ENCODE results near the gene OR6N1.

Gene OR6N1

GRCh38 chr1:158719664-158720063 lies 52.3 kb downstream of the OR6N1 start:
- Histone ChIP-seq H3K27me3 (replicated peaks; ENCODE audit: control insufficient read depth, insufficient read depth, low read length, poor library complexity, severe bottlenecking) (no peaks in the 10 kb centered on the region), H3K9me3 (ENCODE audit: control insufficient read depth, low read length) (no peaks in the 10 kb centered on the region), H3K36me3 (ENCODE audit: control insufficient read depth, insufficient read depth, low read length) (no peaks in the 10 kb centered on the region), H3K4me3 (ENCODE audit: insufficient read depth, low read depth, low read length, poor library complexity, severe bottlenecking) (no peak overlapping the region), H3K27ac (ENCODE audit: insufficient read depth, low read length, poor library complexity, severe bottlenecking) (no peak overlapping the region), H3K4me1 (ENCODE audit: control insufficient read depth, insufficient read depth, low read length, poor library complexity, severe bottlenecking) (no peaks in the 10 kb centered on the region)
- no peak for DNase-seq

- no peak overlapping the region for H3K4me3 ChIP-seq (ENCODE audit: insufficient read depth, low read depth, low read length, poor library complexity, severe bottlenecking)
- H3K4me1 ChIP-seq (ENCODE audit: control insufficient read depth, insufficient read depth, low read length, poor library complexity, severe bottlenecking), result no peaks in the 10 kb centered on the region
- H3K27ac ChIP-seq (ENCODE audit: insufficient read depth, low read length, poor library complexity, severe bottlenecking), result no peak overlapping the region
- H3K9me3 ChIP-seq (ENCODE audit: control insufficient read depth, low read length), result no peaks in the 10 kb centered on the region
- no peak for DNase-seq
- H3K36me3 ChIP-seq (ENCODE audit: control insufficient read depth, insufficient read depth, low read length), result no peaks in the 10 kb centered on the region
- no peaks in the 10 kb centered on the region for H3K27me3 ChIP-seq (replicated peaks; ENCODE audit: control insufficient read depth, insufficient read depth, low read length, poor library complexity, severe bottlenecking)
Observed at GRCh38 chr1:158717344-158717743, 54.7 kb downstream of the OR6N1 start.

- Histone ChIP-seq H3K4me1 (ENCODE audit: control insufficient read depth, insufficient read depth, low read length, poor library complexity, severe bottlenecking) (no peaks in the 10 kb centered on the region), H3K9me3 (ENCODE audit: control insufficient read depth, low read length) (no peaks in the 10 kb centered on the region), H3K27ac (ENCODE audit: insufficient read depth, low read length, poor library complexity, severe bottlenecking) (no peak overlapping the region), H3K27me3 (replicated peaks; ENCODE audit: control insufficient read depth, insufficient read depth, low read length, poor library complexity, severe bottlenecking) (peaks cover 2% of the 10 kb centered on the region), H3K4me3 (ENCODE audit: insufficient read depth, low read depth, low read length, poor library complexity, severe bottlenecking) (no peak overlapping the region), H3K36me3 (ENCODE audit: control insufficient read depth, insufficient read depth, low read length) (no peaks in the 10 kb centered on the region)
- no peak for DNase-seq
Observed at GRCh38 chr1:158716335-158716734, 55.7 kb downstream of the OR6N1 start.

- DNase-seq, result no peak
- no peaks in the 10 kb centered on the region for H3K4me1 ChIP-seq (ENCODE audit: control insufficient read depth, insufficient read depth, low read length, poor library complexity, severe bottlenecking)
- H3K27ac ChIP-seq (ENCODE audit: insufficient read depth, low read length, poor library complexity, severe bottlenecking), result no peak overlapping the region
- H3K9me3 ChIP-seq (ENCODE audit: control insufficient read depth, low read length), result no peaks in the 10 kb centered on the region
- no peak overlapping the region for H3K4me3 ChIP-seq (ENCODE audit: insufficient read depth, low read depth, low read length, poor library complexity, severe bottlenecking)
- H3K27me3 ChIP-seq (replicated peaks; ENCODE audit: control insufficient read depth, insufficient read depth, low read length, poor library complexity, severe bottlenecking), result peaks cover 3% of the 10 kb centered on the region
- no peaks in the 10 kb centered on the region for H3K36me3 ChIP-seq (ENCODE audit: control insufficient read depth, insufficient read depth, low read length)
Observed at GRCh38 chr1:158714754-158715153, 57.2 kb downstream of the OR6N1 start.

Data from effector memory CD4-positive, alpha-beta T cell (primary cell).